GM12878 (cell line): ENCODE data around the gene COL7A1. TPM values are rescaled to one million over a fixed set of nuclear protein-coding genes. Genes with fewer than 3 reads are reported as not detected.
A peak's percentile ranks its signal among the peaks of the same experiment; 100 is the strongest.

ENCODE experiments used
- ATAC-seq: fragments of 200-7000 bp; cut with Tn5 transposase; 3 replicates; pipeline ENCODE4 v1.9.1; 2020; ENCODE audit warnings: mild to moderate bottlenecking, moderate library complexity
- BruUV-seq: library from RNA; stranded (reverse); fragments of 400-500 nt; replicated peaks from 2 replicates; lab custom pipeline; 2021; lab: Mats Ljungman, UMichigan
- CTCF ChIA-PET: fragments of 300-600 bp; sonication (Branson Sonifier 250); formaldehyde crosslinking; extraction: SDS; loops from one replicate; lab custom pipeline; 2021; ENCODE audit warnings: inconsistent platforms; lab: Yijun Ruan, JAX
- POLR2A ChIA-PET: fragments of 350-600 bp; formaldehyde crosslinking; extraction: SDS; loops from one replicate; lab custom pipeline; 2021; ENCODE audit warnings: inconsistent platforms; lab: Charles Lee
- RAD21 ChIA-PET: fragments of 300-600 bp; sonication (Branson Sonifier 250); formaldehyde crosslinking; loops from one replicate; lab custom pipeline; 2023; ENCODE audit warnings: antibody characterized with exemption; ENCODE audit not compliant: unreplicated experiment; lab: Charles Lee
- SMC1A ChIA-PET: fragments of 300-600 bp; sonication (Branson Sonifier 250); formaldehyde crosslinking; loops from one replicate; lab custom pipeline; 2023; ENCODE audit not compliant: unreplicated experiment, uncharacterized antibody; lab: Charles Lee
- DNase-seq: peaks from one replicate; pipeline ENCODE4 v3.0.0-alpha.2; 2011; ENCODE audit warnings: low read depth, low spot score
- FAIRE-seq: peaks from 3 replicates; lab custom pipeline; 2011; peaks lifted over from hg19 to GRCh38; lab: Jason Lieb, UNC
- H2AFZ ChIP-seq: 2 replicates; pipeline ENCODE4 v1.6.0; 2011; ENCODE audit warnings: low read depth, low read length, control low read depth; ENCODE audit not compliant: control insufficient read depth
- H3K27ac ChIP-seq: 2 replicates; pipeline ENCODE4 v1.5.1; 2011; ENCODE audit warnings: control low read depth; ENCODE audit not compliant: control insufficient read depth, insufficient read depth
- H3K27me3 ChIP-seq, 2 experiments: replicated peaks in 1 of 2; 2 replicates each; pipeline versions ENCODE4 v1.6.0 to v1.6.1; 2011; ENCODE audit warnings: low read length in 1 of 2; ENCODE audit not compliant: control insufficient read depth in 2 of 2, insufficient read depth in 2 of 2
- H3K36me3 ChIP-seq, 2 experiments: 2 replicates each; pipeline ENCODE4 v1.5.1; 2011; ENCODE audit warnings: low read length in 1 of 2; ENCODE audit not compliant: control insufficient read depth in 2 of 2, insufficient read depth in 2 of 2
- H3K4me1 ChIP-seq: 2 replicates; pipeline ENCODE4 v1.6.1; 2011; ENCODE audit warnings: mild to moderate bottlenecking, low read length, moderate library complexity, mixed read lengths; ENCODE audit not compliant: control insufficient read depth, insufficient read depth
- H3K4me2 ChIP-seq: 2 replicates; pipeline ENCODE4 v1.6.0; 2011; ENCODE audit warnings: control low read depth; ENCODE audit not compliant: control insufficient read depth, insufficient read depth
- H3K4me3 ChIP-seq: fragments of 200-600 bp; sonication (generic); 2 replicates; pipeline ENCODE4 v1.5.1; 2016
- H3K79me2 ChIP-seq: 2 replicates; pipeline ENCODE4 v1.6.0; 2011; ENCODE audit warnings: low read length; ENCODE audit not compliant: control insufficient read depth, insufficient read depth
- H3K9ac ChIP-seq: 2 replicates; pipeline ENCODE4 v1.8.0; 2011; ENCODE audit warnings: low read length, control low read depth, mixed read lengths; ENCODE audit not compliant: control insufficient read depth, insufficient read depth
- H3K9me3 ChIP-seq: replicated peaks from 3 replicates; pipeline ENCODE4 v1.5.1; 2011; ENCODE audit warnings: mild to moderate bottlenecking, low read length; ENCODE audit not compliant: control insufficient read depth, insufficient read depth
- H4K20me1 ChIP-seq: 2 replicates; pipeline ENCODE4 v1.6.0; 2011; ENCODE audit not compliant: control insufficient read depth, insufficient read depth
- BCLAF1 ChIP-seq: fragments of 450-650 bp; IDR thresholded peaks from 2 replicates; pipeline ENCODE4 v1.6.1; 2017; ENCODE audit warnings: antibody characterized with exemption, mild to moderate bottlenecking, moderate library complexity
- WRNIP1 ChIP-seq: IDR thresholded peaks from 2 replicates; pipeline ENCODE4 v1.6.1; 2011; ENCODE audit warnings: low read depth, low read length, improper control_type of control experiment, borderline replicate concordance
- WGBS: methylation state at CpG from one replicate; pipeline ENCODE4 v1.1.6; 2016; ENCODE audit warnings: low lambda C conversion rate; ENCODE audit not compliant: insufficient replicate concordance, insufficient coverage; ENCODE audit errors: missing lambda C conversion rate; 5-methylcytosine and 5-hydroxymethylcytosine counted together
- in situ Hi-C: fragments of 300-500 bp; cut with MboI; formaldehyde crosslinking; loops from 9 replicates; pipeline ENCODE4 v1.14.3; 2018; ENCODE audit warnings: mixed read lengths
- intact Hi-C: fragments of 100-400 bp; cut with micrococcal nuclease; formaldehyde crosslinking; loops from one replicate; pipeline ENCODE4 v1.14.2; 2022; ENCODE audit not compliant: unreplicated experiment
- polyA plus RNA-seq, 11 experiments: library from polyadenylated mRNA; depleted of rRNA in 4 of 11; unstranded in 6 of 11; stranded (reverse) in 5 of 11; fragments of >200 nt; fragmentation: Nextera tagmentation in 4 of 11; fragmentation: Illumina TruSeq in 1 of 11; extraction: Ambion mirVana in 4 of 11; extraction: Trizol in 1 of 11; gene quantifications; 1 replicate in 1 of 11; 2 replicates in 10 of 11; pipeline versions ENCODE4 v1.2.1 to v1.2.3, GENCODE V29; 2011 to 2016; ENCODE audit warnings: inconsistent platforms in 2 of 11, missing spikeins in 2 of 11, low read depth in 1 of 11
- total RNA-seq, 4 experiments: library from RNA; depleted of rRNA in 3 of 4; stranded (reverse); fragments of >200 nt in 3 of 4; fragmentation: Illumina TruSeq in 1 of 4; extraction: Trizol in 1 of 4; gene quantifications; 2 replicates each; pipeline versions ENCODE4 v1.2.1 to v1.2.3, GENCODE V29; 2013 to 2021

Gene COL7A1
- total and polyA plus RNA-seq, 10 of the 15 experiments (the other 5 are each of a cell fraction or from before 2014, with no cell fraction given), result 0.01 to 1.9 (median 0.29) TPM; not detected in 1

GRCh38 chr3:48553886-48554845 is 41.0 kb downstream of the COL7A1 start:
- CTCF ChIA-PET, result interaction anchor here (0.8 to 16.3 kb wide), 6 partner anchors 9 to 153 kb away, joined by 3 to 239 read pairs (median 28); partner anchors contain the start of genes CCDC51, SLC26A6 and TMA7
- DNase-seq (no peak), ATAC-seq (no peak), FAIRE-seq (no peak)
- peaks cover 53% of the 10 kb centered on the region for H3K79me2 ChIP-seq
- H3K4me2 ChIP-seq, result peak overlapping the region; percentile 49
- BruUV-seq, result TSS peak; percentile 42
- no peak overlapping the region for H3K27ac ChIP-seq
- SMC1A ChIA-PET, result interaction anchor here (0.6 to 1.9 kb wide), 8 partner anchors 9 to 1025 kb away, joined by 3 to 6 read pairs (median 4); partner anchors contain the start of gene UCN2
- WGBS, result 72% methylated on average over 14 of the region's 14 CpGs
- H3K9ac ChIP-seq, result no peak overlapping the region; the same call in 1 of the 2 replicates
- no peak overlapping the region for H2AFZ ChIP-seq
- intact Hi-C loops (no loop called here), in situ Hi-C loops (no loop called here)
- peak overlapping the region; percentile 91 for H3K4me3 ChIP-seq
- H3K9me3 ChIP-seq, result no peaks in the 10 kb centered on the region
- H3K4me1 ChIP-seq, result peaks cover 25% of the 10 kb centered on the region
- RAD21 ChIA-PET, result interaction anchor here (0.6 to 6.8 kb wide), 4 partner anchors 57 to 118 kb away, joined by 6 to 32 read pairs (median 10); partner anchors contain the start of gene SLC26A6
- 0 out of 2 replicates have a peak, but pooled peaks have one; percentile 5 for TF ChIP-seq WRNIP1
- TF ChIP-seq BCLAF1, result no peak
- POLR2A ChIA-PET, result interaction anchor here (0.6 to 2.2 kb wide), 5 partner anchors 45 to 114 kb away, joined by 3 to 11 read pairs (median 8); partner anchors contain the start of genes CCDC51 and TMA7
- H3K36me3 ChIP-seq, result peaks cover 0 to 23% of the 10 kb centered on the region in 2 experiments; a peak in 3 of 4 replicates
- peaks cover 2% of the 10 kb centered on the region; the same call in 1 of the 2 replicates for H4K20me1 ChIP-seq
- no peaks in the 10 kb centered on the region for H3K27me3 ChIP-seq
